ENCODE data around the gene C9orf78.

Gene C9orf78

DNA sequence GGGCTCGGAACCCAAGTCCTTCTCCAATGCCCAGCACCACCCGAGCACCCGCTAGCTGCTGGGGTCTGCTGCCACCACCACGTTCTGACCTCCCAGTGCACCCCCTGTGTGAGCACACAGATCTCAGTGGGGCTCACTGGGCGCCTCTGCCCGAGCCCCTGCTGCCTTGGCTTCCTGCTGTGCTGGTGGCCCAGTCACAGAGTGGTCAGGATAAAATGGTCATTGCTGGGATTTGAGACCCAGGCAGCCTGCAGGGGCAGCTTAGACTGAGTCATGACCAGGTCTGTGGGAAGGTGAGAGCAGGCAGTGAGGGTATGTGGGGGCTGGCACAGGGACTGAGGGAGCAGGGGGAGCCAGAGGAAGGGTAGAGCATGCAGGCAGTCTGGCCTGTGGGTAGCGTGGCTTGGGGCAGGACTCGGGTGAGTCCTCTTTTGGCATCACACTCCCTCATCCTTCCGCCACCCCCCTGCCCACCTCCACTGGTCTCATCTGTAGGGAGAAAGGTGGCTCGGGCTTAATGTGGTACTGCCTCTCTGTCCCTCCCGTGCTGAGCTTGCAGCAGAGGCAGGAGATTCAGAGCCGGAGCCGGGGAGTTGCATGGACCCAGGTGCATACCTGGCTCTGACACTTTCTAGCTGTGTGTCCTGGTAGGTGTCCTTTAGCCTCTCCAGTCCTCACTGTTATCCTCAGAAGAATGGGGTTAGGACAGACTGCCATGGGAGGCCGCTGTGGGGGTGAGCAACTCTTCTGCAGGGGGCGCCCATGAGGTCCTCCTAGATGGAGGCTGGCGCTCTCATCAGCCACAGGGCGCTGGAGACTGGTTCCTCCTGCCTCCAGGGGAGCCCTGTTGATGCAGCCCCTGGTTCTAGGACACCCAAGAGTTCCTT, 32.3 kb upstream of the C9orf78 start:
- no peak for DNase-seq

DNA sequence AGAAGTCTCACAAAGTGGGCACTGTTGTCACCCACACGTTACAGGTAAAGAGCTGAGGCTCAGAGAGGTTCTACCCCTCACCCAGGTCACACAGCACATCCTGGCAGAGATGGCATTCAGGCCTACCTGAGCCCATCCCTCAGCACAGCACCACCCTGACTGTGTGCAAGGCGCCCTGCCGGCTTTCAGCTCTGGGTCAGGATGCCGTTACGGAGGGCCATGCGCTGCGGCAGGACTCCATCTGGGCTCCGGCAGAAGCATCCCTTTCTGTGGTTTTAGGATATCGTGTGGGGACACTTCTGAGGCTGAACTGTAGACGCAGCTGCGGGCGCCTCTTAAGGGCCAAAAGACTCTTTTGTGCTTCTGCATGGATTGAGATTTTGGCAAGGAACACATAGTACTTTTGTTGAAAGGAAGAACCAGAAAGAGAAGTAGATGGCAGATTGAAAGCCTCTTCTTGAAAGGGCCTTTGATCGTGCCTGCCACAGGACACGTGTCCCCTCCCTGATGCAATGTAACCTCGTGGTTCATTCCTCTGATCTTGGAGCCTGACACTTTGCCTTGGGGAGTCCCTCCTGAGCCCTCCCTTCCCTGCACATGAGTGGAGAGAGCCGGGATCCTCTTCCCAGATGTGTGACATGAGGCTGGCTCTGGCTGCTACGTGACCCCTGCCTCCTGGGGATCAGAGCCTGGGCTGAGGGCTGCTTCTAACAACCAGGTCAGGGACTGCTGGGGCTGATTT, 31.5 kb upstream of the C9orf78 start:
- DNase-seq, result no peak

DNA sequence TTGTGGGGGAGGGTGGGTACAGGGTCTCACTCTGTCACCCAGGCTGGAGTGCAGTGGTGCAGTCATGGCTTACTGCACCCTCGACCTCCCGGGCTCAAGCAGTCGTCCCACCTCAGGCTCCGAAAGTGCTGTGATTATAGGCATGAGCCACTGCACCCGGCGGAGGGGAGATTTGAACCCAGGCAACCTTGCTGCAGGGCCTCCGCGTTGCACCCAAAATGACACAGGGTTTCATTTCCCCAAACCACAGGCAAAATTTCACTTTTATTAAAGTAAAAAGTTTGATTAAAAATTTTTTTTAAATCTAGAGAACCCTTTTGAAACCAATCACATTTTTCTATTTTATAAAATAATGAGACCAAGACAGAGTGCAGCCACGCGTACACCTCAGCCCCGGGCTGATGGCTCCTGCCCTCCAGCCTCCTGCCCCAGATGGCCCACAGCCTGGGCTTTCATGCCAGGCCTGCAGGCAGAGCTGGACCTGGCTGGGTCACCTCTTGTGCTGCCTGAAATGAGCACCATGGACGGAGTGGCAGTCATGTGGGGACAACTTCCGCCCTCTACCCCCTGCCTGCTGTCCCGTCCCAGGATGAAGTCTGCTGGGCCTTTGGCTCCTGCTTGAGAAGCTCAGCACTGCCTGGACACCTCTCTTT, 30.7 kb upstream of the C9orf78 start:
- no peak for DNase-seq

DNA sequence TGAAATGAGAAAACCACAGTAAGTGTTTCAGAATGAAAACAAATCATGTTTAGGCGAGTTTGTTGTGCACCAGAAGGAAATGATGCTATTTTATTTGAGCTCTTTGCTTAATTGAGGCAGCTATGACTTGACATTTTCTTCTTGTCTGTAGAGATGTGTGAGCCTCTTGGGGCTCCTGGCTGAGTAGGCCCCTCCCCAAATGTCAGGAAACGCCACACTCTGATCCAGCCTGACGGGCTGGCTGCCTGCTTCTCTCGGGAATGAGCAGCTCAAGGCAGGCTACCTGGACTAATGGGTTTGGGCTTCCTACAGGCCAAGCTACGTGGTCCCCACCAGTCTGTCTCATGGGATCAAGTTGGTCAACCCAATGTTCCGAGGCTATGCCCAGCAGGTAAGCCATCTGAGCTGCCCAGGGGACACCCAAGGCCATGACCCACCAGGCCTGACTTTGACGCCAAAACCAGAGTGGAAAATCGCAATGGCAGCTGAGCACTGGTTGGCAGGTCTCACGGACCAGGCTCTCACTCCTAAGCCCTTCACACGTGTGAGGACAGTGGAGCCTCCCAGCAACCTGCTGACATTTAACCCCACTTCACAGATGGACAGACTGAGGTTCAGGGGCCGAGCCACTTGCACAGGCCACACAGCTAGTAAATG, 30.0 kb upstream of the C9orf78 start:
- DNase-seq, result no peak

DNA sequence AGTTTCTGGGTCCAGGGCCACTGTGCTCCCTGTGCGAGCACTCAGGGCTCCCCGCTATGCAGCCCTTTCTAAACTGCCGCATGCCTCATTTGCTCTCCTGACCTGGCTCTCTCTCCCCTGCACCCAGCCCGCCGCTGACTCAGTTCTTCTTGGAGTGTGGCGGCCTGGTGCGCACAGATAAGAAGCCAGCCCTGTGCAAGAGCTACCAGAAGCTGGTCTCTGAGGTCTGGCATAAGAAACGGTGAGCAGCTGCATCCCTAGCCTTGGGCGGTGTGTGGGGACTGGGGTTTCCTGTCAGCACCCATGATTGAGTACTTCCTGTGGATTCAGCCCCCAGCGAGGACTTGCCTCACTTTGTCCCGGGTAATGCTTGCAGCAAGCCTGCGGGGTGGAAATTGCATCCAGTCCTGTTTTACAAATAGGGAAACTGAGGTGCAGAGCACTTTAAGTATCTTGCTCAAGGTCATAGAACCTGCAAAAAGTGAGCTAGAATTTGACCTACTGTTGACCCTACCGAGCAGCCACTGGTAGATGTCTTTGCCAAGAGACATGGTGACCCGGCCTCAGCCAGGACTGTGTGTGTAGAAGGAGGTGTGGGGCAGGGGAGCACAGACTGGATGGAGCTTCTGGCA, 28.1 kb upstream of the C9orf78 start:
- peak; percentile 51 for DNase-seq

DNA sequence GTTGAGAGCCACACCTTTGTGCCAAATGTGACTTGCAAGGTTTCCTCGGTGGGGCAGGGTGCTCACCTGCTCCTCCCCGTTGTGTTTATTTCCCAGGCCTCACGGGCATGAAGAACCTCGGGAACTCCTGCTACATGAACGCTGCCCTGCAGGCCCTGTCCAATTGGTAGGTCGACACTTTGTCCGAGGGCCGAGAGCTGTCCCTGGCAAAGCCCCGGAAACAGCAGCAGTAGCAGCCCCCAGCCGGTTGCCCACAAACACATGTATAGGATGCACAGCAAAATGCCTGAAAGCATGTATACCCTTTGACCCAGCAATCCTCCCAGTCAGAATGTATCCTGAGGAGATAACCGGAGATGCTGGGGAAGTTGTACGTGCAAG, 26.4 kb upstream of the C9orf78 start:
- no peak for DNase-seq

DNA sequence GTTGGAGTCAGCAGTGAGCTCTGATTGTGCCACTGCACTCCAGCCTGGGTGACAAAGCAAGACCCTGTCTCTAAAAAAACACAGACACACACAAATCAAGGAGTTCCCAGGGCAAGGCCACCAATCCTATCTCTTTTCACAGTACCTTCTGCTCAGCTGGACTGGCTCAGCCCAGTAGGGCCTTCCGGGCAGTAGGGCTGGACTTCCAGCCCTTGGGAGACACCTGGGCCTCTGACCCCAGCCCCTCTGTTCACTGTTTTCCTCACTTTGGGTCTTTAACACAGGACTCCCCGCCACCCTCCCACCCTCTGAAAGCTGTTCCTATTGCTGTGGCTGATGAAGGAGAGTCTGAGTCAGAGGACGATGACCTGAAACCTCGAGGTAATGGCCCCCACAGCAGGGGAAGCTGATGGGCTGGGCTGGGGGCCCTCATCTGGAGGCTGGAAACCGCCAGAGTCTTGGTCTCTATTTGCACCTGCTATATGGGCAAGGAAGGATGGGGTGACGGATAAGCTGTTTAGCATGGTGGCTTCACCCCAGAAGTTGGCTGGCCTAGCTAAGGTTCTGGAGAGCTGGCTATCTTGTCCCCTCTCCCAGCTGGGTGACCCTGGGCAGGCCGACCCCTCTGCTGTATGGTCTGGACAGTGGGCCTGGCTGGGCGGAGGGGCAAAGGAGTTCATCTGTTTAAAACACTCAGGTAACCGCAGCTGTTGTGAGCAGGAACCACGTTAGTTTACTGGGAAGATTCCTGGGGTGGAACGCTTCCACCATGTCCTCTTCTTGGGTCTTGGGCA, 25.8 kb upstream of the C9orf78 start:
- no peak for DNase-seq

DNA sequence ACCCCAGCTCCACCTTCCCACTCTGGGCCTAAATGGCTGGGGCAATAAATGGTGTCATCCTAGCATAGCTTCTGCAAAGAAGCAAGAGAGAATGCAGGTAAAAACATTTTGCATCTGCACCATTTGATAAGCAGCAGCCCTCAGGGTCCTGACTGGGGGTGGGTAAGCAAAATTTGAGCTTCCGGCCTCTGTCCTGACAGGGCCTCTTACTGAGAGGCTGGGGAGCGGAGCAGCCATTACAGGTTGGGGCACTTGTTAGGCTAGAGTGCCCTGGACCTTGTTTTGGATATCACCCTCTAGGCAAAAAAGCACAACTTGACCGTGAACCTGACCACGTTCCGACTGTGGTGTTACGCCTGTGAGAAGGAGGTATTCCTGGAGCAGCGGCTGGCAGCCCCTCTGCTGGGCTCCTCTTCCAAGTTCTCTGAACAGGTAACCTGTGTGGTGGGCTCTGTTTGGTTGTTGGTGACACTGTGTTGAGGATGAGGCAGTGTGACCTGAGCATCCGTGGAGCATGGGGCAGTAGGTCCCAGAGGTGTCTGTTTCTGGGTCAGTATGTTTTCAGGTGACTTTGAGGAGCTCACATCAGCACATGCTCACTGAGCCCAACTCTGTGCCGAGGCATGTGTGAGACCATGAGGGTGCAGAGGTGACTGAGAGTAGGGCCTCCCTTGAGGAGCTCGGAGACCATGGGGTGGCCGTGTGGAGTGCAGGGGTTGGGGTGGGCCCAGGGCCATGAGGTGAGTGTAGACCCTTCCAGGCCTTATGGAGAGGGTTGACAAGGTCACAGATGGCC, 23.3 kb upstream of the C9orf78 start:
- DNase-seq, result no peak

DNA sequence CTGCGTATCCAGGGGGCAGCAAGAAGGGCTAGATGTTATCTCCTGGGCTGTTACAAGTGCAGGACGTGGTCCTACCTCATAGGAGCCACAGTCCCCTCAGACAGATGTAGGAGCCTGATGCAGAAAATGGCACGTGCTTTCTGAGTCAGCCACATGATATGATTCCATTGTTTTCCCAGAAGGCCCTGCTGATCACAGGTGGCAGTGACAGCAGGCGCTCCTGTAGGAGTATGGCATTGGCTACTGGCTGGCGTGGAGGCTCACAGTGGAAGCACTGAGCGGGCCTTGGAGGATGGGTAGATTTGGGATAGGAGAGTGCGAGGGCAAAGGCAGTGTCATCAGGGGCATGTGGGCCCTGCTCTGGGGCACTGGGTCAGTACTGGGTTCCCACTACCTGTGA, 22.1 kb upstream of the C9orf78 start:
- DNase-seq, result no peak

DNA sequence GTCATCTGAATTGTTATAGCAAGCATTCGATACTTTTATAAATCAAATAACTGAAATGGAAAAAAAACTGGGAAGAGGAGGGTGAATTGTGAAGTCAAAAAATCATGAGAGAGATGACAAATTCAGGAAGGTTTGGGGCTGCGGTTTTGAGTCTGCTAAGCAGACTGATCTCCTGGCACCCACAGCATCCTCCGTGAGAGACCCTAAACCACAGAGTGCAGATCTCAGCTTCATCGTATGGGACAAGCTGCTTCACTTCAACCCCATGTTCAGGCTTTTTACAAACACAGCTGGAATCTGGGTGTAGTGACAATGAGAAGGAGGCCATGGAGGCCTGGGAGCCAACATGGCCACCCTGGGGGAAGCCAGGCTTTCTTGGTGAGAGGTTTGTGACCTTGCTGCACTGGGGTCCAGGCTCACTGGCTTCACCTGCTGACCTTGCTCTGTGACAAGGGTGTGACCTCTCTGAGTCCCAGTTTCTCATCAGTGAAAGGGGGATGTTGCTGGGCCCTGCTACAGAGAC, 19.6 kb upstream of the C9orf78 start:
- no peak for DNase-seq

DNA sequence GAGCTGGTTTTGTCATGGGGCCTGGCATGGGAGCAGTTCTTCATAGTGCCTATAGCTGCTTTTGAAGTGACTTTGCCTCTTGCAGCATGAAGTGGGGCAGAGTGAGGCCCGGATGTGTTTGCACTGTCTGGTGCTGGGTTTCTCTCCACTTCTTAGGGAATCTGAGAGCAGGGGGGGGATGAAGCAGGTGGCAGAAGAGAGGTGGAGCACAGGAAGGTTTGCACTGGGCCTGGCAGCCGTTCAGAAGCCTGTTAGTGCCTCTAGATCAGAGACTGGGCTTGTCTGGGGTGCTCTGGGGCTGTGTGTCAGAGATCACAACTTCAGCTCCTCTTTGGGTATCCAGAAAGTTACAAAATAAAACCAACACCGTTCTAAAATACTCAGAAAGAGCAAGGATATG, 18.5 kb upstream of the C9orf78 start:
- DNase-seq, result no peak

DNA sequence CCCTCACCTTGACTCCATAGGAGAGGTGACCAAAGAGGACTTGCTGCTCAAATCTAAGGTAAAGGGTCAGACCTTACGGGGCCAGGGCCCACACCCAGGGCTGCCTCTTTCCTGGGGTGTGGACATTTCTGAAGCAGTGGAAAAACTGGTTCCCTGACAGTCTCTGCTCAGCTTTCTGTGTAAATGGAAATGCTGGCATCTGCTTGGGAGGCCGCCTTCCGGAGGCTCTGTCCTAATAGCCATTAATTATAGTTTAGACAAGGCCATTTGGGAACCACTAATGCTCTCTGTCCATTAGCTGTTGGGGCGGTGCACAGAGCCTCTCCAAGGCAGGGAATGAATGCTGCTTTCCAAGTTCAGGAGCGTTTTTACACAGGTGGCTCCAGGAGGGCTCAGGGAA, 17.5 kb upstream of the C9orf78 start:
- no peak for DNase-seq

DNA sequence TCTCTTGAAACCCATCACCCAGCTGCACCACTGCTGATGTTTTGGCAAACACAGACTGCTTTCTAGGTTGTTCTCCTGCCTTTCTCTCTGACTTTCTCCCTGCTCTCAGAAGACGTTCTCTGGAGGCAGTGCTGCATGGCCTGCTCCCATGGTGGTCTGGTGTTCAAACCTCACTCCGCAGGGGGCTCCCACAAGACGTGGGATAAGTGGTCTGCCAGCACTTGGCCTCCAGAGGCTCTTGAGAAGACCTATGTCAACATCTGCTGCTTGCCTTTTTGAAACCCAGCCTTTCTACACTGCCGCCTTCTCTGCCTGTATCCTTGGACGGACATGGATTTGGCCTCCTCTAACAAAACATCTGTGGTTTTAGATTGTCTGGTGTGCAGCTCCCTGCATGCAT, 16.7 kb upstream of the C9orf78 start:
- no peak for DNase-seq

DNA sequence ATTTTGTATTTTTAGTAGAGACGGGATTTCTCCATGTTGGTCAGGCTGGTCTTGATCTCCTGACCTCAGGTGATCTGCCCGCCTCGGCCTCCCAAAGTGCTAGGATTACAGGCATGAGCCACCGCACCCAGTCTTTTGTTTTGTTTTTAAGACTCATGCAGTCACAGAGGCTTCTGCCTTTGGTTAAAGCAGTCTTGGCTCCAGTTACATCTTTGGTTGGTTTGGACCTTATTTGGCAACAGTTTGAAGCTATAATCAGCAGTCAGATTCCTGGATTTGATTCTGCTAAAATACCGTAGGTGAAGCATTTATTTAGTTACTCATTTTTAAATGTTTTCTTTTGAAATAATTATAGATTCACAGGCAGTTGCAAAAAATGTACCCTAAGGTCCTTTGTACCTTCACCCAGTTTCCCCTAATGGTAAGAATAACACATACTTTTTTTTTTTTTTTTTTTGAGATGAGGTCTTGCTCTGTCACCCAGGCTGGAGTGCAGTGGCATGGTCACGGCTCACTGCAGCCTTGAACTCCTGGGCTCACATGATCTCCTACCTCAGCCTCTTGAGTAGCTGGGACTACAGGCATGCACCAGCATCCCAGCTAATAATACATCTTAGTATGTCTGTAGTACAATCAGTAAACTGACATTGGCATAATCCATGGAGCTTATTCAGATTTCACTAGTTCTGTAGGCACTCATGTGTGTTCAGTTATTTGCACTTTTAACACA, 15.9 kb upstream of the C9orf78 start:
- no peak for DNase-seq

DNA sequence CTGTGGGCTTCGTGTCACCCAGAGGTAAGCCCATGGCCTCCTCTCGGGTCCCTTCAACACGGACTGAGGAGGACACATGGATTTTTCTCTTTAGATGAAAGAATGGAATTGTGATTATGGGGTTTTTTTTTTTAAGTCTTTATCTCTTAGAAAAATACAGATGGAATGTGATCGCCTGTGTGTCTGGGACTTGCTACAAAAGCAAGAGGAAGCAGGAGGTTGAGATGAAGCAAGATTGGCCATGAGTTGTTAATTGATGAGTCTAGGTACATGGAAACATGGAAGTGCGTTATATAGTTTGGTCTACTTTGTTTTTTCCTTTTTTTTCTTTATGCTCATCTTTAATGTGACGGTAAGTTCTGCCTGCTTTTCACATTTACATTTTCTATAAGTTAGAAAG, 14.8 kb upstream of the C9orf78 start:
- DNase-seq, result no peak

DNA sequence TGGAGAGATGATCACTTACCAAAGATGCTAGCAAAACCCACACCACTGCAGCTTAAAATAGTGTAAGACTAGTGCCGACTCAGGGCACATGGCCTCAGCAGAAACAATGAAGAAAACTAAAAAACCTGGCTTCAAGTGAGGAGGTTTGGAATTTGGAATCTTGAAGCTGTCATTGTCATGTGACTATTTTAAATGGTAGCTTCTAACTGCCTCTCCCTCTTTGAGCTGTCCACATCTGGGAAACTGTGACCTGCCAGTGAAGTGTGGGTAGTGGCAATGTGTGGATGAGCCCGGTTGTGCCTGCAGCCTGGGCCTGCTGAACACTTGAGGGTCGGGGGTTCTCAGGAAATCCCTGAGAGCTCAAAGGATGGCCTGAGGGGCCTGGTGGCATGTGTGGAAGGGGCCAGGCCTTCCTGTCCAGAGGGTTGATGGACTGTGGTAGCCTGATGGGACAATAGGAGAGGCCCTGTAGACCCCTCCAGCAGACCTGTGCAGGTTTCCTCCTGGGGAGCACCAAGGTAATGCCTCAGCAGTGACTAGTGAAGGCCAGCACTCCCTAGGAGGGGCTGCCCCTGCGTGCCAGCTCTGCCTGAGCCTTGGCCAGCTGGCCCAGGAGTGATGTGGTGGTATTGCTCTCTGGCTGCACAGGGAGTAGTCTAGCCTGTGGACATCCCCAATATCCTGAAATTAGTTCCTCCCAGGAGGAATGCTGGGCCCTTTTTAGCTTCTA, 13.8 kb upstream of the C9orf78 start:
- DNase-seq, result no peak

DNA sequence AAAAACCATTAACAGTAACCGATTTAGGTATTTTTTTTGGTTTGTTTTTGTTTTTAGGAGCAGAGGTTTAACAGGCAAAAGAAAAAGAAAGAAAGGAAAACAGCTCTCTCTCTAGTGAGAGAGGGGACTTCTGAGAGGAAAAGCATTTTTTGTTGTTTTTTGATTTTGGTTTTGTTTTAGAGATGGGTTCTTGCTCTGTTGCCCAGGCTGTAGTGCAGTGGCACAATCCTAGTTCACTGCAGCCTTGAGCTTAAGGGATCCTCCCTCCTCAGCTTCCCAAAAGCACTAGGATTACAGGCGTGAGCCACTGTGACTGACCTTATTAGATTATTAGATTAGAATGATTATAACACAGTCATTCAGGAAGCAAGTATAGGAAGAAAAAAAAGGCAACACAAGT, 10.3 kb upstream of the C9orf78 start:
- no peak for DNase-seq

DNA sequence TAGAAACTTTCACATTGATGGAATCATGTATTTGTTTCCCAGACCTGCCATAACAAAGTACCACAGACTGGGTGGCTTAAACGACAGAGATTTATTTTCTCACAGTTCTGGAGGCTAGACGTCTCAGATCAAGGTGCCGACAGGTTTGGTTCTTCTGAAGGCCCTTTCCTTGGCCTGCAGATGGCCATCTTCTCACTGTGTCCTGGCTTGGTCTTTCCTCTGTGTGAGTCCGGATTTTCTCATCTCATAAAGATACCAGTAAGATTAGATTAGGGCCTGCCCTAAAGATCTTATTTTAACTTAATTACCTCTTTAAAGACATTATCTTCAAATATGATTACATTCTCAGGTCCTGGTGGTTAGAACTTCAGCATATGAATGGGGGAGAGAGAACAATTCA, 6.0 kb upstream of the C9orf78 start:
- DNase-seq, result no peak

DNA sequence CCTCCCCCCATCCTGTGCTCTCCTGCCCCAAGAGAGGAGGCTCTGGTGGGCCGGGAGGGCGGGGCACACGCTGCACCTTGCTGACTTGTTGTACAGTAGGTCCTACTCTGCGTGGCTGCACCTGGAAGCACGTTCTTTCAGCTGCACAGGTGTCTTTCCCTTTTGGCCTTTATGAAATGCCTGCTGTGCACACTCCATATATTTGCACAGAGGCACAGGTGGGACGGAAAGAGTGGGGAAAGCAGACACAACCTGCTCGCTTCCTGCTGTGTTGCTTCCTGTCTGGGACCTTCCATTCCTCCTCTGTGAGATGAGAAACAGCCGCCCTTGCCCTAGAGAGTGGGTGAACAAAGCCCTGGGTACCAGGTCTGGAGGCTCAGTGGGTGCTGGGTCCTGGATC, 5.0 kb upstream of the C9orf78 start:
- no peak for DNase-seq
